A549 (cell line): ENCODE data around the gene XYLT1. TPM values are rescaled to one million over a fixed set of nuclear protein-coding genes. Genes with fewer than 3 reads are reported as not detected.

ENCODE experiments used
- ATAC-seq, 2 experiments: fragments of 200-7000 bp in 1 of 2; fragments of >200 bp in 1 of 2; cut with Nextera tagmentation in 1 of 2; cut with Tn5 transposase in 1 of 2; 3 replicates each; pipeline versions ENCODE4 v1.8.0 to v1.9.1; 2018 to 2020; ENCODE audit warnings: mild to moderate bottlenecking in 1 of 2, moderate library complexity in 1 of 2
- CTCF ChIA-PET: fragments of 300-600 bp; sonication (Branson Sonifier 250); formaldehyde crosslinking; extraction: SDS; loops from one replicate; lab custom pipeline; 2021; ENCODE audit warnings: antibody characterized with exemption, inconsistent platforms; lab: Yijun Ruan, JAX
- POLR2A ChIA-PET: fragments of 350-600 bp; formaldehyde crosslinking; extraction: SDS; loops from one replicate; lab custom pipeline; 2021; ENCODE audit warnings: antibody characterized with exemption, inconsistent platforms; lab: Yijun Ruan, JAX
- DNase-seq, 2 experiments: peaks; one replicate each; pipeline versions ENCODE4 v3.0.0 to v3.0.0-alpha.2; 2011 to 2016; ENCODE audit warnings: low read depth in 1 of 2, low spot score in 1 of 2
- FAIRE-seq: peaks from 2 replicates; lab custom pipeline; 2011; peaks lifted over from hg19 to GRCh38; lab: Jason Lieb, UNC
- H3K27ac ChIP-seq, 2 experiments: fragments of >200 bp; sonication (Bioruptor Twin); formaldehyde crosslinking; 3 replicates each; pipeline ENCODE4 v1.5.1; 2016 to 2017
- H3K4me1 ChIP-seq: fragments of >200 bp; sonication (Bioruptor Twin); formaldehyde crosslinking; 3 replicates; pipeline ENCODE4 v1.6.1; 2016
- H3K4me2 ChIP-seq: fragments of >200 bp; sonication (Bioruptor Twin); formaldehyde crosslinking; 3 replicates; pipeline ENCODE4 v1.6.1; 2016
- H3K4me3 ChIP-seq: fragments of >200 bp; sonication (Bioruptor Twin); formaldehyde crosslinking; 3 replicates; pipeline ENCODE4 v1.5.1; 2016
- H3K9me3 ChIP-seq: fragments of >200 bp; sonication (Bioruptor Twin); formaldehyde crosslinking; 3 replicates; pipeline ENCODE4 v1.6.1; 2016
- ATOH8 ChIP-seq: fragments of 250-450 bp; sonication (Bioruptor Pico); IDR thresholded peaks from 2 replicates; pipeline ENCODE4 v1.5.0; 2020; ENCODE audit warnings: low read depth, mild to moderate bottlenecking, moderate library complexity
- BHLHE40 ChIP-seq: IDR thresholded peaks from 2 replicates; pipeline ENCODE4 v1.6.1; 2012; ENCODE audit warnings: low read depth, low read length, inconsistent platforms
- CBX2 ChIP-seq: fragments of 200-600 bp; sonication (generic); IDR thresholded peaks from 2 replicates; pipeline ENCODE4 v1.6.1; 2016; ENCODE audit warnings: low read depth, mild to moderate bottlenecking, borderline replicate concordance
- CEBPB ChIP-seq, 2 experiments: fragments of >200 bp in 1 of 2; sonication (Bioruptor Twin) in 1 of 2; formaldehyde crosslinking in 1 of 2; IDR thresholded peaks; 2 replicates each; pipeline ENCODE4 v1.6.1; 2012 to 2016
- CHD4 ChIP-seq: fragments of 200-600 bp; sonication (generic); IDR thresholded peaks from 2 replicates; pipeline ENCODE4 v1.6.1; 2016; ENCODE audit warnings: antibody characterized with exemption, mild to moderate bottlenecking, borderline replicate concordance
- EHF ChIP-seq: fragments of 250-450 bp; sonication (Bioruptor Pico); IDR thresholded peaks from 2 replicates; pipeline ENCODE4 v1.5.0; 2020; ENCODE audit warnings: mild to moderate bottlenecking
- ELK1 ChIP-seq: fragments of 150-350 bp; IDR thresholded peaks from 2 replicates; pipeline ENCODE4 v1.6.1; 2014; ENCODE audit warnings: low read depth, mild to moderate bottlenecking, low read length
- ESRRA ChIP-seq: fragments of 150-350 bp; IDR thresholded peaks from 2 replicates; pipeline ENCODE4 v1.6.1; 2014; ENCODE audit warnings: mild to moderate bottlenecking, low read length, borderline replicate concordance
- FOXS1 ChIP-seq: fragments of 250-450 bp; sonication (Bioruptor Pico); IDR thresholded peaks from 2 replicates; pipeline ENCODE4 v1.5.0; 2020; ENCODE audit warnings: mild to moderate bottlenecking, moderate library complexity
- HMGXB4 ChIP-seq: fragments of 250-450 bp; sonication (Bioruptor Pico); IDR thresholded peaks from 2 replicates; pipeline ENCODE4 v1.5.0; 2021; ENCODE audit warnings: mild to moderate bottlenecking, moderate library complexity, borderline replicate concordance
- HOXB5 ChIP-seq: fragments of 250-450 bp; sonication (Bioruptor Pico); IDR thresholded peaks from 2 replicates; pipeline ENCODE4 v1.5.0; 2020; ENCODE audit warnings: mild to moderate bottlenecking, moderate library complexity
- JUNB ChIP-seq: fragments of >200 bp; sonication (Bioruptor Twin); formaldehyde crosslinking; IDR thresholded peaks from 2 replicates; pipeline ENCODE4 v1.6.1; 2016
- KDM5A ChIP-seq: fragments of 200-600 bp; sonication (generic); IDR thresholded peaks from 2 replicates; pipeline ENCODE4 v1.6.1; 2016; ENCODE audit warnings: antibody characterized with exemption, mild to moderate bottlenecking
- MAFK ChIP-seq: fragments of 450-650 bp; IDR thresholded peaks from 2 replicates; pipeline ENCODE4 v1.6.1; 2014; ENCODE audit not compliant: partially characterized antibody
- NPAS2 ChIP-seq: fragments of 250-450 bp; sonication (Bioruptor Pico); IDR thresholded peaks from 2 replicates; pipeline ENCODE4 v1.8.0; 2022; ENCODE audit warnings: mild to moderate bottlenecking, moderate library complexity, borderline replicate concordance
- PBX3 ChIP-seq: IDR thresholded peaks from 2 replicates; pipeline ENCODE4 v1.6.1; 2012
- PHF8 ChIP-seq: fragments of 200-600 bp; sonication (generic); IDR thresholded peaks from 2 replicates; pipeline ENCODE4 v1.6.1; 2016; ENCODE audit warnings: low read depth, mild to moderate bottlenecking, antibody characterized with exemption, moderate library complexity, borderline replicate concordance
- POLR2A ChIP-seq: IDR thresholded peaks from 2 replicates; pipeline ENCODE4 v1.6.1; 2012; ENCODE audit warnings: mild to moderate bottlenecking, low read length
- POLR2AphosphoS2 ChIP-seq: conservative IDR thresholded peaks from 2 replicates; pipeline ENCODE4 v1.6.1; 2012; ENCODE audit warnings: low read length, improper control_type of control experiment, inconsistent platforms
- RAD21 ChIP-seq, 2 experiments: fragments of >200 bp in 1 of 2; sonication (Bioruptor Twin) in 1 of 2; formaldehyde crosslinking in 1 of 2; IDR thresholded peaks in 1 of 2; conservative IDR thresholded peaks in 1 of 2; 2 replicates in 1 of 2; 3 replicates in 1 of 2; pipeline ENCODE4 v1.6.1; 2012 to 2018; ENCODE audit warnings: inconsistent platforms in 1 of 2
- RCOR1 ChIP-seq: fragments of 150-350 bp; IDR thresholded peaks from 2 replicates; pipeline ENCODE4 v1.6.1; 2014; ENCODE audit warnings: antibody characterized with exemption, low read length, low read depth
- REST ChIP-seq: fragments of 200-600 bp; sonication (generic); IDR thresholded peaks from 2 replicates; pipeline ENCODE4 v1.6.1; 2016; ENCODE audit warnings: antibody characterized with exemption, mild to moderate bottlenecking, moderate library complexity
- TP53 ChIP-seq: fragments of 250-450 bp; sonication (Bioruptor Pico); IDR thresholded peaks from 2 replicates; pipeline ENCODE4 v1.5.0; 2021; ENCODE audit warnings: mild to moderate bottlenecking, moderate library complexity
- WGBS: methylation state at CpG from one replicate; pipeline ENCODE4 v1.1.6; 2017; ENCODE audit errors: missing lambda C conversion rate; 5-methylcytosine and 5-hydroxymethylcytosine counted together
- polyA plus RNA-seq, 4 experiments: library from polyadenylated mRNA; depleted of rRNA in 3 of 4; stranded (reverse); fragments of >200 nt; fragmentation: RNase III in 1 of 4; extraction: RNeasy Plus Mini Kit Qiagen cat#74134 plus additional on column Dnase treatment in 1 of 4; gene quantifications; 2 replicates in 3 of 4; 3 replicates in 1 of 4; pipeline ENCODE4 v1.2.3, GENCODE V29; 2011 to 2017

The XYLT1 gene
- polyA plus RNA-seq, 2 of the 4 experiments (the other 2 are of a cell fraction): 0.78 to 0.88 TPM

GRCh38 chr16:17241264-17241835 lies 229.4 kb downstream of the XYLT1 start (continued):
- TF ChIP-seq REST: no peak
- TF ChIP-seq CHD4: no peak
- TF ChIP-seq TP53 (CRISPR knock-in tag): no peak
- no peak for TF ChIP-seq CEBPB (IDR thresholded peaks at IDR 0.05)
- TF ChIP-seq RAD21 (conservative IDR thresholded peaks at IDR 0.05 in 1 of 2, IDR thresholded peaks at IDR 0.05 in 1 of 2): no peak
- TF ChIP-seq CBX2: no peak
- no peak for TF ChIP-seq JUNB
- TF ChIP-seq NPAS2: no peak

- H3K4me1 ChIP-seq: no peaks in the 10 kb centered on the region
- ChIA-PET CTCF (no interaction called here), POLR2A (no interaction called here)
- H3K27ac ChIP-seq: no peak overlapping the region
- H3K9me3 ChIP-seq: peaks cover 4% of the 10 kb centered on the region; the same call in 1 of the 3 replicates
- no peak for TF ChIP-seq KDM5A
- TF ChIP-seq POLR2AphosphoS2: no peak
- no peak for TF ChIP-seq POLR2A
- TF ChIP-seq NPAS2: no peak
- TF ChIP-seq BHLHE40: no peak
- TF ChIP-seq RCOR1: no peak
- no peak for TF ChIP-seq CEBPB (IDR thresholded peaks at IDR 0.05)
- no peak for TF ChIP-seq MAFK
- TF ChIP-seq FOXS1 (CRISPR knock-in tag): no peak
- no peak for TF ChIP-seq PBX3
- TF ChIP-seq CBX2: no peak
- TF ChIP-seq ATOH8 (CRISPR knock-in tag): no peak
- no peak for TF ChIP-seq EHF (CRISPR knock-in tag)
- TF ChIP-seq ELK1: no peak
- no peak for TF ChIP-seq PHF8
- TF ChIP-seq CHD4: no peak
- TF ChIP-seq ESRRA: no peak
- TF ChIP-seq HOXB5 (CRISPR knock-in tag): no peak
- TF ChIP-seq HMGXB4 (CRISPR knock-in tag): no peak
- no peak overlapping the region for H3K4me3 ChIP-seq
- ATAC-seq: no peak
- no peak for FAIRE-seq
- 24% methylated on average over 8 of the region's 8 CpGs for WGBS
- no peak for DNase-seq
- H3K4me2 ChIP-seq: no peak overlapping the region
These were observed 232.3 kb downstream of the XYLT1 start for GRCh38 chr16:17238285-17239028.
